AG04450 (cell line): ENCODE data around the gene HAPLN2. TPM values are rescaled to one million over a fixed set of nuclear protein-coding genes. Genes with fewer than 3 reads are reported as not detected.
A peak's percentile ranks its signal among the peaks of the same experiment; 100 is the strongest.

ENCODE experiments used
- CTCF ChIA-PET: fragments of 300-600, 350-600 bp; formaldehyde crosslinking; extraction: SDS; loops from one replicate; lab custom pipeline; 2022; ENCODE audit warnings: antibody characterized with exemption, inconsistent platforms; lab: Charles Lee
- POLR2A ChIA-PET: fragments of 350-600 bp; formaldehyde crosslinking; extraction: SDS; loops from one replicate; lab custom pipeline; 2021; ENCODE audit warnings: antibody characterized with exemption, inconsistent platforms; lab: Yijun Ruan, JAX
- DNase-seq: peaks from one replicate; pipeline ENCODE4 v3.0.0-alpha.2; 2011; ENCODE audit warnings: low read depth, low spot score
- H3K27ac ChIP-seq: one replicate; pipeline ENCODE4 v1.5.1; 2012; ENCODE audit warnings: low read depth, low read length, control low read depth
- H3K27me3 ChIP-seq: one replicate; pipeline ENCODE4 v1.6.0; 2012; ENCODE audit warnings: low read length; ENCODE audit not compliant: control insufficient read depth, insufficient read depth
- H3K4me3 ChIP-seq: 2 replicates; pipeline ENCODE4 v1.5.1; 2011; ENCODE audit warnings: mild to moderate bottlenecking, low read depth, low read length, control low read depth
- H3K9me3 ChIP-seq: 2 replicates; pipeline ENCODE4 v1.5.1; 2012; ENCODE audit warnings: low read length; ENCODE audit not compliant: control insufficient read depth, insufficient read depth
- CTCF ChIP-seq: IDR thresholded peaks from 2 replicates; pipeline ENCODE4 v1.5.1; 2011; ENCODE audit warnings: low read depth, low read length, control low read depth, inconsistent platforms
- polyA plus RNA-seq: library from polyadenylated mRNA; depleted of rRNA; stranded (reverse); fragments of >200 nt; gene quantifications from 2 replicates; pipeline ENCODE4 v1.2.3, GENCODE V29; 2011

Gene HAPLN2
- polyA plus RNA-seq, 1 experiment = not detected

DNA sequence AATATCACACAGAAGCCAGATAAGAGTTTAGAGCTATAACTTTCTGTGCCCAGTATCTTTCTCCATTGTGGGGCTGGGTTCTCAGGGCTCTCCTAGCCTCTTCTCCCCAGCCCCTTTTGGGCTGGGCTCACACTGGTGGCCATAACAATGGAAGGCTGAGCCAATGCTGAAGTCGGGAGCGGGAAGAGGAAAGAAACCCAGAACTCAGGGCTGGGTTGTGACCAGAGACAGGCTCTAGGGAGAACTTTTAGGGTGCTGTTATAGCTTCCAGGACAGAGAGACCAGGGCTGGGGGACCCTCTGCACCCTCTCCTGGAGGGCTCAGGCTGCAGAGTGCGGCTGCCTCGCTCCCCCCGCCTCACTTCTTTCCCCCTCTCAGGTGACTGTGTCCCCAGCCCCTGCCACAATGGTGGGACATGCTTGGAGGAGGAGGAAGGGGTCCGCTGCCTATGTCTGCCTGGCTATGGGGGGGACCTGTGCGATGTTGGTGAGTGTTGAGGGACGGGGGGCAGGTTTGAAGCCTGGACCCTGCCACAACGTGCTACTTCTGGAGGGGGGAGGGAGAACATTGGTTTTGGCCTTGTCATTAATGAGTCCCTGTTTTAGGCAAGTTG, 36.8 kb downstream of the HAPLN2 start:
- H3K27ac ChIP-seq = no peak overlapping the region
- CTCF ChIA-PET = interaction anchor here (0.8 to 7.5 kb wide), 6 partner anchors 22 to 72 kb away, joined by 4 to 204 read pairs (median 70); partner anchors contain the start of genes ISG20L2, METTL25B and NES
- POLR2A ChIA-PET = no interaction called here
- no peaks in the 10 kb centered on the region; the same call in 1 of the 2 replicates for H3K9me3 ChIP-seq
- no peak for TF ChIP-seq CTCF
- peaks cover 48% of the 10 kb centered on the region for H3K27me3 ChIP-seq
- no peak overlapping the region for H3K4me3 ChIP-seq
- DNase-seq = no peak

GRCh38 chr1:156656806-156657740, 37.9 kb downstream of the HAPLN2 start:
- Histone ChIP-seq H3K9me3 (no peaks in the 10 kb centered on the region; the same call in 1 of the 2 replicates), H3K27me3 (peaks cover 39% of the 10 kb centered on the region), H3K27ac (no peak overlapping the region), H3K4me3 (peak overlapping the region; percentile 34)
- POLR2A ChIA-PET = no interaction called here
- peak; percentile 96 for TF ChIP-seq CTCF
- no peak for DNase-seq
- CTCF ChIA-PET = interaction anchor here (0.6 to 7.5 kb wide), 20 partner anchors 8 to 272 kb away, joined by 3 to 204 read pairs (median 8); partner anchors contain the start of genes CRABP2, HAPLN2, ISG20L2 and METTL25B

DNA sequence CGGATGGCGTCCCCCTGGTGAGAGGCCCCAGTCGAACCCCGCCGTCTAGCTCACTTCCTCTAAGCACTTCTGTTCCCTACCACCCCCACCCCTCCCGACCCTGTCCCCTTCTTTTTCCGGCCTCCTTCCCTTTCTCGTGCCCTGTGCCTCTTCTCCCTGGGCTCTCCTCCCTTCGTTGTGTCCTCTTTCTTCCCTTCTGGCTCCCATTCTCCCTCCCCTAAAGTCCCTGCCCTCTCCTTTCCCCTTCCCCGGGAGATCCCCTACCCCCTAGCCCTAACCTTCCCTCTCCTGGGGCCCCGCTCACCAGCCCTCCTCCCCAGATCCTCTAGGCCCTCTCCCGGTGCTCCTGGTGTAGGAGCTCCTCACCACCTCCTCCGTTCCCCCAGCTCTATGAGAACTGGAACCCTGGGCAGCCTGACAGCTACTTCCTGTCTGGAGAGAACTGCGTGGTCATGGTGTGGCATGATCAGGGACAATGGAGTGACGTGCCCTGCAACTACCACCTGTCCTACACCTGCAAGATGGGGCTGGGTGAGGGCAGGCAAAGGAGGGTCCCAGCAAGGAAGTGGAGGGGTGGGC, 38.6 kb downstream of the HAPLN2 start:
- no peak overlapping the region for H3K27ac ChIP-seq
- no peaks in the 10 kb centered on the region; the same call in 1 of the 2 replicates for H3K9me3 ChIP-seq
- ChIA-PET CTCF (interaction anchor here (0.6 to 7.5 kb wide), 21 partner anchors 9 to 272 kb away, joined by 3 to 204 read pairs (median 7); partner anchors contain the start of genes CRABP2, HAPLN2, ISG20L2 and METTL25B), POLR2A (no interaction called here)
- H3K4me3 ChIP-seq = no peak overlapping the region
- H3K27me3 ChIP-seq = peaks cover 39% of the 10 kb centered on the region
- DNase-seq = no peak
- no peak for TF ChIP-seq CTCF

DNA sequence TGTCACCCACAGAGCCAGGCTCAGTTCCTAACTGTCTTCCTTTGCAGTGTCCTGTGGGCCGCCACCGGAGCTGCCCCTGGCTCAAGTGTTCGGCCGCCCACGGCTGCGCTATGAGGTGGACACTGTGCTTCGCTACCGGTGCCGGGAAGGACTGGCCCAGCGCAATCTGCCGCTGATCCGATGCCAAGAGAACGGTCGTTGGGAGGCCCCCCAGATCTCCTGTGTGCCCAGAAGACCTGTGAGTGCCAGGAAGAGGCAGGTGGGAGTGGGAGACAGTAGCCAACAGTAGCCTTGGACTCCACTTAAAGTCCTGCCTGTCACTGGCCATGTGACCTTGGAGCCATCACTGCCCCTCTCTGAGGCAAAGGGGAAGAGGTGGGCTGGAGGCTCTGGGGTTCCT, 39.3 kb downstream of the HAPLN2 start:
- H3K27ac ChIP-seq = no peak overlapping the region
- no peak overlapping the region for H3K4me3 ChIP-seq
- H3K27me3 ChIP-seq = peaks cover 37% of the 10 kb centered on the region
- ChIA-PET CTCF (interaction anchor here (0.8 to 7.5 kb wide), 14 partner anchors 9 to 273 kb away, joined by 3 to 204 read pairs (median 9); partner anchors contain the start of genes CRABP2, HAPLN2, ISG20L2 and METTL25B), POLR2A (no interaction called here)
- no peak for TF ChIP-seq CTCF
- no peak for DNase-seq
- no peaks in the 10 kb centered on the region; the same call in 1 of the 2 replicates for H3K9me3 ChIP-seq
